ENCODE data around the gene WNT7A. TPM values are rescaled to one million over a fixed set of nuclear protein-coding genes. Genes with fewer than 3 reads are reported as not detected.

Gene WNT7A
- total RNA-seq, 1 experiment from 2014 or later, result not detected

GRCh38 chr3:13832130-13832529, 47.7 kb downstream of the WNT7A start:
- Mint-ChIP-seq H3K4me3 (peak overlapping the region in 1 of 2 experiments; percentile 39; a peak in 1 of 5 replicates), H3K36me3 (ENCODE audit: insufficient read depth in 1 of 3, low read depth in 3 of 3) (no peaks in the 10 kb centered on the region), H3K27me3 (ENCODE audit: low read depth) (peaks cover 32% of the 10 kb centered on the region), H3K4me1 (peaks cover 6 to 7% of the 10 kb centered on the region in 2 experiments), H3K9me3 (no peaks in the 10 kb centered on the region), H3K27ac (peak overlapping the region in 1 of 3 experiments; percentile 88; a peak in 2 of 7 replicates)
- no peak overlapping the region for H2BK20ac ChIP-seq (ENCODE audit: low read depth, low read length, poor library complexity, severe bottlenecking)
- no peaks in the 10 kb centered on the region for H3K23me2 ChIP-seq (ENCODE audit: insufficient read length, low read depth, low read length, poor library complexity, severe bottlenecking)
- H3K79me1 ChIP-seq (ENCODE audit: insufficient read depth, low read depth, low read length, poor library complexity, severe bottlenecking), result no peaks in the 10 kb centered on the region
- no peak overlapping the region for H2AFZ ChIP-seq (ENCODE audit: low read length)
- H3K4me1 ChIP-seq (ENCODE audit: insufficient read depth, low read length), result no peaks in the 10 kb centered on the region
- no peak overlapping the region for H2BK15ac ChIP-seq (ENCODE audit: low read depth, low read length)
- no peak overlapping the region for H4K91ac ChIP-seq (ENCODE audit: insufficient read length, low read depth, low read length)
- H3K23ac ChIP-seq (ENCODE audit: insufficient read length, low read depth, low read length), result no peak overlapping the region
- H3K9me3 ChIP-seq (ENCODE audit: control insufficient read depth, low read depth, low read length), result no peaks in the 10 kb centered on the region
- H2BK5ac ChIP-seq (ENCODE audit: insufficient read length, low read length), result no peak overlapping the region
- no peak overlapping the region for H3T11ph ChIP-seq (ENCODE audit: low read length)
- no peaks in the 10 kb centered on the region for H3K79me2 ChIP-seq (ENCODE audit: insufficient read depth, low read length)
- H3K4me2 ChIP-seq (ENCODE audit: insufficient read depth, insufficient read length, low read length), result no peak overlapping the region
- H3K9ac ChIP-seq (ENCODE audit: extremely low read depth, insufficient read length, low read length), result no peak overlapping the region
- H3K27me3 ChIP-seq (ENCODE audit: insufficient read depth, low read length), result no peaks in the 10 kb centered on the region
- no peak overlapping the region for H3K56ac ChIP-seq (ENCODE audit: insufficient read length, low read depth, low read length)
- no peak overlapping the region for H3K4ac ChIP-seq (ENCODE audit: low read depth, low read length)
- no peak overlapping the region for H2BK120ac ChIP-seq (ENCODE audit: low read depth, low read length, poor library complexity, severe bottlenecking)
- H3K27ac ChIP-seq (ENCODE audit: insufficient read length, low read depth, low read length), result no peak overlapping the region
- H3K14ac ChIP-seq (ENCODE audit: insufficient read depth, low read length), result no peak overlapping the region
- H4K20me1 ChIP-seq (ENCODE audit: control insufficient read depth, insufficient read depth, insufficient read length), result no peaks in the 10 kb centered on the region
- H3K18ac ChIP-seq (ENCODE audit: insufficient read length, low read depth, low read length), result no peak overlapping the region
- H2AK5ac ChIP-seq (ENCODE audit: insufficient read length, low read length), result no peak overlapping the region
- H4K8ac ChIP-seq (replicated peaks; ENCODE audit: insufficient read length, low read depth, low read length), result no peak overlapping the region
- TF ChIP-seq CTCF (conservative IDR thresholded peaks at IDR 0.05), result no peak
- no peak overlapping the region for H4K5ac ChIP-seq (ENCODE audit: insufficient read length, low read depth, low read length)
- no peak for DNase-seq
- H2BK12ac ChIP-seq (ENCODE audit: insufficient read length, low read depth, low read length), result no peak overlapping the region

Measured in H9 (cell line).